GM12874 (cell line): ENCODE data around the gene EXOC2.

Experiments used
- TF ChIP-seq, protein P1 (sequence below): IDR thresholded peaks from 2 replicates; pipeline ENCODE4 v1.5.1; 2011; ENCODE audit warnings: low read depth, mild to moderate bottlenecking, control low read depth, low read length, moderate library complexity; ENCODE audit not compliant: insufficient read depth

EXOC2 gene

DNA sequence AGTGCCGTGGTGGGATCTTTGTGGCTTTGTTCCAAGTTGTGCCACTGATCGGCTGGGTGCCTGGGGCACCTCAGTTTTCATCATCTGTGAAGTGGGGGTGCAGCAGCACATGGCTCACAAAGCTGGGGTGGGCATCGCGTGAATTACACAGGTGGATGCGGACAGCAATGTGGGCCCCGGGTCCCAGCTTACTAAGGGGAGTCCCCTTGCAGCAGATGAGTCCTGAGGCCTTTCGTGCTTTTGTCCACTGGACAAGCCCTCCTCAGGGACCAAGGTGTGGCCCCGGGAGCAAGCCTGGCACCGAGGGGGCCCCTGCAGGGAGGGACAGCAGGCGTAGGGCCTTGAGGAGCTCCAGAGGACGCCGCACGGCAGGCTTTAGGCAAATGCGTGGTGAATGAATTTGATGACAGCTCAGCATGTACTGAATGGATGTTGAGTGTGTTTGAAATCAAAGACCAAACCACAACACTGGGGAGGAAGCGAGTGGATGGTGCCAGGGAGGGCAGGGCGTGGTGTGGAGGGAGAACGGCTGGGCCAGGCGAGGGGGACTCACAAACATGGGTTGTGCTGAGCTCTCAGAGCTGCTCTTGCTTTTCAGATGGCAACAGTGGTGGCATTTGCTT lies 248.2 kb downstream of the EXOC2 start:
- TF ChIP-seq, protein P1, sequence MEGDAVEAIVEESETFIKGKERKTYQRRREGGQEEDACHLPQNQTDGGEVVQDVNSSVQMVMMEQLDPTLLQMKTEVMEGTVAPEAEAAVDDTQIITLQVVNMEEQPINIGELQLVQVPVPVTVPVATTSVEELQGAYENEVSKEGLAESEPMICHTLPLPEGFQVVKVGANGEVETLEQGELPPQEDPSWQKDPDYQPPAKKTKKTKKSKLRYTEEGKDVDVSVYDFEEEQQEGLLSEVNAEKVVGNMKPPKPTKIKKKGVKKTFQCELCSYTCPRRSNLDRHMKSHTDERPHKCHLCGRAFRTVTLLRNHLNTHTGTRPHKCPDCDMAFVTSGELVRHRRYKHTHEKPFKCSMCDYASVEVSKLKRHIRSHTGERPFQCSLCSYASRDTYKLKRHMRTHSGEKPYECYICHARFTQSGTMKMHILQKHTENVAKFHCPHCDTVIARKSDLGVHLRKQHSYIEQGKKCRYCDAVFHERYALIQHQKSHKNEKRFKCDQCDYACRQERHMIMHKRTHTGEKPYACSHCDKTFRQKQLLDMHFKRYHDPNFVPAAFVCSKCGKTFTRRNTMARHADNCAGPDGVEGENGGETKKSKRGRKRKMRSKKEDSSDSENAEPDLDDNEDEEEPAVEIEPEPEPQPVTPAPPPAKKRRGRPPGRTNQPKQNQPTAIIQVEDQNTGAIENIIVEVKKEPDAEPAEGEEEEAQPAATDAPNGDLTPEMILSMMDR = no peak

DNA sequence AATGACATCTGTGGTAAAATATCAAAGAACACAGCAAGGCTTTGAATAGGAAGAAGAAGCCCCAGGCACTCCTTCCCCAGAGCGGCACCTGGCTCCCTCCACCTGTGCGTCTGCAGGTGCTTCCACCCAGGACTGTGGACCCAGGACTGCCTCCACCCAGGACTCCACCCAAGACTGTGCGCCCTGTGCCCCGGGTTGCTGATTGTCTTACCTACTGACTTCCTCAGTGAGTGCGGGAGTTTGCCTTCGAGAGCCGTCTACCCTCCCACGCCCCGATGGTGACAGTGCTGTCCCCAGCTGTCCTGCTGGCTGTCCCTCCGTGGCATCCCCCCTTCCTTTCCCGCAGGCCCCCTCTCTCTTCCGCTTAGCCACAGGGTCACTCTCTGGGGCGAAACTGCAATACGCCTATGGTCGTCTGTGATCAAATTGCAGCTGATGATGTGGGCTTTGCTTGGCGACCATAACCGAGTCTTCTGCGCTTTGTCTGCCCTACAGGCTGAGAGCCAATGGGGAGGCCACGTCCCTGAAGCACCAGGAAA lies 249.2 kb downstream of the EXOC2 start:
- TF ChIP-seq, protein P1 = no peak

DNA sequence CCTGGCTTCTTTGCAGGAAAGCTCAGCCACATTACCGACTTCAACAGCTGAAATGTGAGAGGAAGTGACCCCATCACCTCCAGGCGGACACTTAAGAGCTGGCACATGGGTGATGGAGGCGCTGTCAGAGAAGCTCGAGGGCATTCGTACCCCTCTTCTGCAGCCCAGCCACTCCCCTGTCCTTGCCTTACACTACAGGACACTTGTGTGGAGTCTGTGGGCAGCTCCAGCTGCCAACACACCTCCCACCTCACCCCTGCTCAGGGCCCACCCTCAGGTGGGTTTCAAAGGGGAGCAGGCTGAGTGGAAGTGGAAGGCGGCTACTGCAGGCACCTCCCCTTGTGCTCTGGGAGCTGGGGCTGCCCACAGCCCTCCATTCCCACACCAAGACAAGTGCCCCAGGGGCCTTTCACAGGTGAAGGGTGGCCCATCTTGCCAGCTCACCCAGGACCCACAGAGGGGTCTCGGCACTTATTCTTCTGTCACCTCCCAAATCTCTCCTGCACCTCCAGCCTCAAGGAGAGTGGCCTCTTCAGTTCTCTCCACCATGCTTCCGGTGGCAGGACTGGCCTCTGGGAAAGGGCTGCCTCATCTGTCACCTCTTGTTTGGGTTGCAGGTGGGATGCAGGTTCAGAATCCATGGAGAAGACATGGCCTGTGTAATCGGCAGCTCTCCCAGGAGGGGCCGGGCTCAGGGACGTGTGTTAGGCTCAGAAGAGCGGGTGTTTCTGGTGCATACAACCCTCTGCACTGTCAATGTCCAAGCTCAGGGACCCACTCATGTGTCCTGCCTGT lies 251.6 kb downstream of the EXOC2 start:
- TF ChIP-seq, protein P1 = no peak

DNA sequence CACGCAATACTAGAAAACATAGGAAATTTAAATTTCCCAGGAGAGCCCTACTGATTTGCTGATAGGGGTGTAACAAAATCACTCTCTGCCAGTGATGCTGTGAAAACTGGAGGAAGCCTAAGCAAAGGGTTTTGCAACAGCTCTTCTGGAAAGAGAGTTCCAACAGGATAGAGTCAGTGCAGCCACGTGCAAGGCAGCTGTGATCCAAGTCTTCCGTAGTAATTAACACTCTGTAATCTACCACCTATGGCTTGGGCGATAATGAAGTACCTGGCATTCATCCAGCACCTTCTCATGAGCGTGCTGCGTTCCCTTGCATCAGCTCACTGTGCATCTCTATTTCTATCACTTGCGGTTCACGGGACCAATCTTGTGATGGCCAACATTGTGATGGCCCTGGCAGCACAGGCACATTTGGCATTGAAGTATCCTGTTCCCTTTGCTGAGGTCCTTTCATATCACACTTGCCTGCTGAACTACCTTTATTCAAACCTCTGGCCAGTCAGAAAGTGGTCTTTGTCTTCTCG lies 253.2 kb downstream of the EXOC2 start:
- TF ChIP-seq, protein P1 = no peak

DNA sequence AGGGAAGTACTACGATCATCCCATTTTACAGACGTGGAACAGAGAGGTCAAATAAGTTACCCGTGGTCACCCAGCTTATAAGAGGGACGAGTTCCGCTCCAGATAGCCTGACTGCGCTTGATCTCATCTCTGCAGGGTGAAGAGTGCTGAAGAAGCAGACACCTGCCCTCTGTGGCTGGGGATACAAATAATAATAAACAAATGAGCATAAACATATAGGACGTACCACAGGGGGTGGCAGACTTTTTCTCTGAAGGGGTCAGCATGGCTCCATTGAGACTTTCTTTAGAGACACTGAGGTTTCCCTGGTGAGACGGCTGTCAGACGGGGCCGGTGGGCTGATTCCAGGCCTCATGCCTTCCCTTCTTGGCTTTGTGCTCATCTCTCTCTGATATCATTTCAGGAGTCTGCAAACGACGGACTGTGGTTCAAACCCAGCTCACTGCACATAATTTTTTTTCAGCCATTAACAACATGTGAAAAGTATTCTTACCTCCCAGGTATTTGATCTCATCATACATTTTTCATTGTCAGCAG lies 254.2 kb downstream of the EXOC2 start:
- TF ChIP-seq, protein P1 = no peak

DNA sequence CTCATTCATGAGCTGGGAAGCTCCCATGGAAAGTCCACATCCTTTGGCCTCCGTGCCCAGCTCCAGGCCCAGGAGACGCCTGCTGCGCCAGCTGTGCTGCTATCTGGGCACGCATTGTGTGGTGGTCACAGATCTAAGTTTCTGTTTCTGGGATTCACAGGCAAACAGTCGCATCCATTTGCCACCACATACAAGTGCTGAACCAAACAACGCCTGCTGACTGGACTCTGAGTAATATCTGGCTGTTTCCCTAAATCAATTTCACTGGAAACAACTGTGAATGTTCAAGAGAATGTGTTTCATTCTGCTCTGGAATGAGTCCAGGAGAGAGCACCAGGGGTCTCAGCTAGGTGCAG lies 255.9 kb downstream of the EXOC2 start:
- TF ChIP-seq, protein P1 = no peak
